IMR-90 (cell line): ENCODE results near the gene RAPGEF5. TPM values are rescaled to one million over a fixed set of nuclear protein-coding genes. Genes with fewer than 3 reads are reported as not detected.

Source experiments
- ATAC-seq: fragments of 200-7000 bp; cut with Tn5 transposase; 2 replicates; pipeline ENCODE4 v1.9.1; 2020; ENCODE audit warnings: low read depth, mild to moderate bottlenecking, moderate library complexity
- BruUV-seq: library from RNA; stranded (reverse); fragments of 400-500 nt; replicated peaks from 2 replicates; lab custom pipeline; 2021; lab: Mats Ljungman, UMichigan
- CTCF ChIA-PET: fragments of 300-600 bp; formaldehyde crosslinking; extraction: SDS; loops from one replicate; lab custom pipeline; 2021; ENCODE audit warnings: antibody characterized with exemption; lab: Yijun Ruan, JAX
- POLR2A ChIA-PET: fragments of 300-600 bp; sonication (Branson Sonifier 250); formaldehyde crosslinking; loops from one replicate; lab custom pipeline; 2022; ENCODE audit warnings: antibody characterized with exemption; ENCODE audit not compliant: unreplicated experiment; lab: Charles Lee
- DNase-seq: peaks from one replicate; pipeline ENCODE4 v3.0.0; 2013
- H2AFZ ChIP-seq: replicated peaks from 2 replicates; pipeline ENCODE3; 2013; ENCODE audit warnings: low read length, mild to moderate bottlenecking; ENCODE audit not compliant: poor library complexity
- H2AK5ac ChIP-seq: 2 replicates; pipeline ENCODE4 v1.6.1; 2013; ENCODE audit warnings: low read depth, low read length, inconsistent platforms
- H2AK9ac ChIP-seq: replicated peaks from 2 replicates; pipeline ENCODE3; 2013; ENCODE audit warnings: mild to moderate bottlenecking, low read depth, low read length, moderate library complexity; ENCODE audit not compliant: poor library complexity
- H2BK120ac ChIP-seq: 2 replicates; pipeline ENCODE4 v1.6.1; 2013; ENCODE audit warnings: low read depth, low read length, inconsistent platforms
- H2BK15ac ChIP-seq: 3 replicates; pipeline ENCODE4 v1.6.1; 2013; ENCODE audit warnings: low read depth, low read length, inconsistent platforms
- H2BK20ac ChIP-seq: 2 replicates; pipeline ENCODE4 v1.6.1; 2013; ENCODE audit warnings: low read depth, mild to moderate bottlenecking, inconsistent platforms, low read length, moderate library complexity
- H2BK5ac ChIP-seq: 2 replicates; pipeline ENCODE4 v1.6.1; 2013; ENCODE audit warnings: mild to moderate bottlenecking, low read depth, low read length, inconsistent platforms; ENCODE audit not compliant: poor library complexity, severe bottlenecking
- H3K14ac ChIP-seq: replicated peaks from 2 replicates; pipeline ENCODE4 v1.6.1; 2013; ENCODE audit warnings: low read depth, low read length, inconsistent platforms
- H3K18ac ChIP-seq: 2 replicates; pipeline ENCODE4 v1.6.1; 2013; ENCODE audit warnings: low read depth, low read length, control low read depth
- H3K23ac ChIP-seq: 2 replicates; pipeline ENCODE4 v1.6.1; 2013; ENCODE audit warnings: low read depth, low read length, inconsistent platforms
- H3K27ac ChIP-seq: 2 replicates; pipeline ENCODE4 v1.5.1; 2013; ENCODE audit warnings: mild to moderate bottlenecking, control low read depth, low read length; ENCODE audit not compliant: insufficient read depth
- H3K27me3 ChIP-seq: 2 replicates; pipeline ENCODE4 v1.6.1; 2013; ENCODE audit warnings: low read length; ENCODE audit not compliant: control insufficient read depth, insufficient read depth
- H3K36me3 ChIP-seq: 2 replicates; pipeline ENCODE4 v1.6.1; 2013; ENCODE audit warnings: low read length, mixed read lengths; ENCODE audit not compliant: control insufficient read depth, insufficient read depth
- H3K4ac ChIP-seq: 2 replicates; pipeline ENCODE4 v1.6.1; 2013; ENCODE audit warnings: low read depth, low read length, inconsistent platforms
- H3K4me1 ChIP-seq: 2 replicates; pipeline ENCODE4 v1.6.1; 2013; ENCODE audit warnings: low read length, mixed read lengths; ENCODE audit not compliant: control insufficient read depth, insufficient read depth
- H3K4me2 ChIP-seq: 2 replicates; pipeline ENCODE4 v1.6.1; 2013; ENCODE audit warnings: low read depth, mild to moderate bottlenecking, control low read depth, low read length, moderate library complexity
- H3K4me3 ChIP-seq: 2 replicates; pipeline ENCODE4 v1.5.1; 2013; ENCODE audit warnings: low read depth, mild to moderate bottlenecking, control low read depth, low read length, moderate library complexity; ENCODE audit not compliant: insufficient read depth
- H3K56ac ChIP-seq: 2 replicates; pipeline ENCODE4 v1.6.1; 2013; ENCODE audit warnings: low read length, inconsistent platforms; ENCODE audit not compliant: insufficient read depth; ENCODE audit errors: extremely low read depth
- H3K79me1 ChIP-seq, 2 experiments: 2 replicates each; pipeline ENCODE4 v1.6.1; 2013; ENCODE audit warnings: low read length in 2 of 2, inconsistent platforms in 1 of 2, low read depth in 1 of 2
- H3K9ac ChIP-seq: 2 replicates; pipeline ENCODE4 v1.6.1; 2013; ENCODE audit warnings: low read depth, low read length, control low read depth
- H3K9me1 ChIP-seq: 2 replicates; pipeline ENCODE4 v1.6.1; 2013; ENCODE audit warnings: low read length, inconsistent platforms; ENCODE audit not compliant: insufficient read depth
- H3K9me3 ChIP-seq: 2 replicates; pipeline ENCODE4 v1.6.1; 2013; ENCODE audit warnings: low read length; ENCODE audit not compliant: control insufficient read depth, insufficient read depth
- H4K20me1 ChIP-seq: 2 replicates; pipeline ENCODE4 v1.6.1; 2013; ENCODE audit warnings: low read length, inconsistent platforms; ENCODE audit not compliant: insufficient read depth
- H4K5ac ChIP-seq: 2 replicates; pipeline ENCODE4 v1.6.1; 2013; ENCODE audit warnings: mild to moderate bottlenecking, low read depth, low read length, control low read depth
- H4K8ac ChIP-seq, 2 experiments: 2 replicates each; pipeline ENCODE4 v1.6.1; 2013; ENCODE audit warnings: low read depth in 2 of 2, low read length in 2 of 2, control low read depth in 1 of 2, inconsistent platforms in 1 of 2
- H4K91ac ChIP-seq: 2 replicates; pipeline ENCODE4 v1.6.1; 2013; ENCODE audit warnings: low read depth, low read length, inconsistent platforms; ENCODE audit not compliant: insufficient read depth
- CEBPB ChIP-seq: IDR thresholded peaks from 2 replicates; pipeline ENCODE4 v1.6.1; 2012; ENCODE audit warnings: low read depth, low read length, improper control_type of control experiment
- NFE2L2 ChIP-seq: fragments of 150-350 bp; IDR thresholded peaks from 2 replicates; pipeline ENCODE4 v1.6.1; 2016; ENCODE audit warnings: low read depth, mild to moderate bottlenecking, low read length
- RAD21 ChIP-seq: IDR thresholded peaks from 2 replicates; pipeline ENCODE4 v1.6.1; 2012; ENCODE audit warnings: low read length, improper control_type of control experiment
- RCOR1 ChIP-seq: IDR thresholded peaks from 2 replicates; pipeline ENCODE4 v1.6.1; 2012; ENCODE audit warnings: mild to moderate bottlenecking, low read length, improper control_type of control experiment; ENCODE audit not compliant: insufficient replicate concordance
- WGBS, 2 experiments: methylation state at CpG; one replicate each; pipeline versions ENCODE4 v1.1.5 to v1.1.7; 2013; ENCODE audit warnings: missing lambda C conversion rate in 2 of 2; ENCODE audit not compliant: insufficient read length in 1 of 2; ENCODE audit errors: extremely low coverage in 2 of 2; 5-methylcytosine and 5-hydroxymethylcytosine counted together
- dilution Hi-C: fragments of 300-500 bp; cut with HindIII; formaldehyde crosslinking; loops from one replicate; pipeline ENCODE4 v1.14.3; 2018; ENCODE audit warnings: low sequenced_read_pairs; ENCODE audit not compliant: unreplicated experiment
- in situ Hi-C: fragments of 300-500 bp; cut with MboI; formaldehyde crosslinking; loops from 3 replicates; pipeline ENCODE4 v1.14.3; 2019; ENCODE audit warnings: low sequenced_read_pairs, inconsistent platforms, mixed read lengths
- intact Hi-C: fragments of 100-400 bp; cut with micrococcal nuclease; formaldehyde crosslinking; loops from 2 replicates; pipeline ENCODE4 v1.10.0; 2022
- polyA plus RNA-seq, 3 experiments: library from polyadenylated mRNA; depleted of rRNA; stranded (reverse); fragments of >200 nt; gene quantifications; 2 replicates each; pipeline ENCODE4 v1.2.3, GENCODE V29; 2012; ENCODE audit warnings: low replicate concordance in 1 of 3
- total RNA-seq: library from RNA; depleted of rRNA; stranded (reverse); fragments of >200 nt; gene quantifications from 2 replicates; pipeline ENCODE4 v1.2.3, GENCODE V29; 2012

RAPGEF5 gene
- total and polyA plus RNA-seq, 2 of the 4 experiments (the other 2 are of a cell fraction) = 0.05 to 0.18 TPM

DNA sequence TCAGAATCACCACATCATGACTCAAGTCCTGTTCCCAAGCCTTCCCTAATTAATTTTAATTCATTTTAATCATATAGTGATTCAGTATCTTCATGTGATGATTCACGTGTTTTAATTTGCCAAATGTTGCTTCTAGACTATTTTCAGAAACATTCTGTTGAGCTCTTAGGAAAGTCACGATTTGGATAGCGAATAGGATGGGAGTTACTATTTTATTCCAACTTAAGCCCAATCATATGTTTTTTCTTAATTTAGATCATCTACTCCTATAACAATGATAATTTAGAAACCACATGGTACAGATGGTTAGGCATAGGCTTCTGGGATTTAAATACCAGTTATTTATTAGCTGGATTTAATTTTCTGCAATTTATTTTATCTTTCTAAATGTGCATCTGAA, 49.1 kb downstream of the RAPGEF5 start:
- Histone ChIP-seq H3K79me1 (no peaks in the 10 kb centered on the region), H3K4me3 (no peak overlapping the region), H3K23ac (no peak overlapping the region), H3K27me3 (no peaks in the 10 kb centered on the region), H3K9me1 (no peaks in the 10 kb centered on the region), H2BK20ac (no peak overlapping the region), H2BK120ac (no peak overlapping the region), H3K9me3 (no peaks in the 10 kb centered on the region), H2AK5ac (no peak overlapping the region), H3K9ac (no peak overlapping the region), H4K8ac (no peak overlapping the region), H3K14ac (no peak overlapping the region), H3K4me2 (no peak overlapping the region), H3K56ac (no peak overlapping the region), H2BK15ac (no peak overlapping the region), H3K27ac (no peak overlapping the region), H3K4ac (no peak overlapping the region), H3K4me1 (no peaks in the 10 kb centered on the region), H2BK5ac (no peak overlapping the region), H4K20me1 (no peaks in the 10 kb centered on the region), H4K5ac (no peak overlapping the region), H2AFZ (no peak overlapping the region), H3K36me3 (no peaks in the 10 kb centered on the region), H3K18ac (no peak overlapping the region), H4K91ac (no peak overlapping the region), H2AK9ac (no peak overlapping the region)
- CTCF ChIA-PET = no interaction called here
- no peak for TF ChIP-seq RAD21
- TF ChIP-seq CEBPB = no peak
- no peak for TF ChIP-seq NFE2L2
- no peak for TF ChIP-seq RCOR1
- in situ Hi-C loops = no loop called here
- intact Hi-C loops = no loop called here
- ATAC-seq = no peak
- DNase-seq = no peak
- no CpG with 5 or more reads among the region's 3 CpGs for WGBS, 2 experiments
- POLR2A ChIA-PET = no interaction called here
- no TSS peak for BruUV-seq
- dilution Hi-C loops = no loop called here
